Esophagus muscularis mucosa (tissue), 4 donors: Measurements from ENCODE around the gene HOXB7.
A peak's percentile ranks its signal among the peaks of the same experiment; 100 is the strongest.

ENCODE experiments used
- EP300 ChIP-seq: sonication (generic); formaldehyde crosslinking; IDR thresholded peaks from one replicate; pipeline ENCODE4 v1.6.1; 2017; ENCODE audit warnings: antibody characterized with exemption
- POLR2A ChIP-seq: fragments of 450-650 bp; IDR thresholded peaks from one replicate; pipeline ENCODE4 v1.6.1; 2017; ENCODE audit warnings: antibody characterized with exemption, moderate library complexity, mild to moderate bottlenecking, low read depth
- POLR2AphosphoS5 ChIP-seq, 2 donors: sonication (generic); formaldehyde crosslinking; IDR thresholded peaks; one replicate each; pipeline ENCODE4 v1.6.1; 2017; ENCODE audit warnings: antibody characterized with exemption in 2 of 2
- TF ChIP-seq, protein P1 (sequence below), 3 experiments: fragments of 200-600 bp in 2 of 3; fragments of 450-650 bp in 1 of 3; sonication (generic) in 2 of 3; IDR thresholded peaks; one replicate each; pipeline ENCODE4 v1.5.1; 2017 to 2019; ENCODE audit warnings: antibody characterized with exemption in 3 of 3, mild to moderate bottlenecking in 2 of 3, moderate library complexity in 1 of 3

DNA sequence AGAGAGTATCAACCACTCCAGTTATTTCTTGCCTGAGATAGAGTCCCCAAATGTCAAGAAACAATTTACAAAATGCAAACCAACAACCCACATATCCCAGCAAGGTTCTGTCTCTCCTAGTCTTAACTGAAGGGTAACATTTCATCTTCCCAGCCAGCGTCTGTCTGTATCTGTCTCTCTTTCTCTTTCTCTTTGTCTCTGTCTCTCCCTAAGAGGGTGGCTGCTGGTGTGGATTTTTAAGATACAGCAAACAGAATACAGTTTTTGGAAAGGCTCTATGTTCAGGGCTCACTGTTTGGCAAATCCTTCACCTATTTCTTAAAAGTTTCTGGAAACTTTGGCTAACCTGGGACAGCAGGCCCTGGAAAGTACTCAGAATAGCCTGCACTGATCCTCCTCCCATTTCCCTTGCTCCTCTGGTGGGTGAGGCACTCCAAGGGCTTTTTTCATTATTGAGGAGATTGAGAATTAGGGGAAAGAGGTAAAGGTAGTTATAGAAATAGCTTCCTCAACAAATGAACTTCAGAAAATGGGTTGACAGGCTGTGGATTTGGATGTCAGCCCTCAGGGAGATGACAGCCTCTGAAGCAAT is 38.9 kb downstream of the HOXB7 start:
- TF ChIP-seq, protein P1, sequence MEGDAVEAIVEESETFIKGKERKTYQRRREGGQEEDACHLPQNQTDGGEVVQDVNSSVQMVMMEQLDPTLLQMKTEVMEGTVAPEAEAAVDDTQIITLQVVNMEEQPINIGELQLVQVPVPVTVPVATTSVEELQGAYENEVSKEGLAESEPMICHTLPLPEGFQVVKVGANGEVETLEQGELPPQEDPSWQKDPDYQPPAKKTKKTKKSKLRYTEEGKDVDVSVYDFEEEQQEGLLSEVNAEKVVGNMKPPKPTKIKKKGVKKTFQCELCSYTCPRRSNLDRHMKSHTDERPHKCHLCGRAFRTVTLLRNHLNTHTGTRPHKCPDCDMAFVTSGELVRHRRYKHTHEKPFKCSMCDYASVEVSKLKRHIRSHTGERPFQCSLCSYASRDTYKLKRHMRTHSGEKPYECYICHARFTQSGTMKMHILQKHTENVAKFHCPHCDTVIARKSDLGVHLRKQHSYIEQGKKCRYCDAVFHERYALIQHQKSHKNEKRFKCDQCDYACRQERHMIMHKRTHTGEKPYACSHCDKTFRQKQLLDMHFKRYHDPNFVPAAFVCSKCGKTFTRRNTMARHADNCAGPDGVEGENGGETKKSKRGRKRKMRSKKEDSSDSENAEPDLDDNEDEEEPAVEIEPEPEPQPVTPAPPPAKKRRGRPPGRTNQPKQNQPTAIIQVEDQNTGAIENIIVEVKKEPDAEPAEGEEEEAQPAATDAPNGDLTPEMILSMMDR (IDR thresholded peaks at IDR 0.05), result no peak
- TF ChIP-seq POLR2A (no peak), POLR2AphosphoS5 (IDR thresholded peaks at IDR 0.05) (peak in 1 of 2 donors; percentile 10), EP300 (no peak)
